Common myeloid progenitor, CD34-positive (primary cell): ENCODE measurements around the gene LPAR5. TPM values are rescaled to one million over a fixed set of nuclear protein-coding genes. Genes with fewer than 3 reads are reported as not detected.

Experiments used
- CTCF ChIA-PET: fragments of 350-600 bp; sonication (Branson Sonifier 250); formaldehyde crosslinking; loops from one replicate; lab custom pipeline; 2021; ENCODE audit warnings: antibody characterized with exemption; lab: Charles Lee
- POLR2A ChIA-PET: fragments of 350-600 bp; sonication (Branson Sonifier 250); formaldehyde crosslinking; loops from one replicate; lab custom pipeline; 2021; ENCODE audit warnings: antibody characterized with exemption; lab: Charles Lee
- DNase-seq, 3 donors: peaks; one replicate each; pipeline versions ENCODE4 v3.0.0 to v3.0.0-alpha.2; 2013
- H3K27ac ChIP-seq, 2 experiments: 1 replicate in 1 of 2; 2 replicates in 1 of 2; pipeline ENCODE4 v1.7.0; 2013; ENCODE audit warnings: inconsistent platforms in 2 of 2, low read length in 2 of 2, mild to moderate bottlenecking in 2 of 2, low read depth in 1 of 2, moderate library complexity in 1 of 2; ENCODE audit not compliant: severe bottlenecking in 2 of 2, insufficient read depth in 1 of 2, poor library complexity in 1 of 2
- H3K27me3 ChIP-seq, 5 experiments: replicated peaks in 2 of 5; 1 replicate in 3 of 5; 2 replicates in 2 of 5; pipeline versions ENCODE4 v1.6.1 to v1.7.0; 2013; ENCODE audit warnings: low read length in 4 of 5, mild to moderate bottlenecking in 2 of 5, moderate library complexity in 2 of 5, inconsistent platforms in 1 of 5; ENCODE audit not compliant: insufficient read depth in 5 of 5, control insufficient read depth in 4 of 5
- H3K36me3 ChIP-seq, 4 experiments: 1 replicate in 2 of 4; 2 replicates in 2 of 4; pipeline versions ENCODE4 v1.6.1 to v1.7.0; 2013; ENCODE audit warnings: low read length in 3 of 4, control low read depth in 1 of 4, mild to moderate bottlenecking in 1 of 4; ENCODE audit not compliant: control insufficient read depth in 4 of 4, insufficient read depth in 4 of 4
- H3K4me1 ChIP-seq, 4 experiments: 1 replicate in 3 of 4; 2 replicates in 1 of 4; pipeline versions ENCODE4 v1.6.1 to v1.7.1; 2013; ENCODE audit warnings: low read length in 3 of 4, mild to moderate bottlenecking in 3 of 4, control low read depth in 1 of 4, inconsistent platforms in 1 of 4, moderate library complexity in 1 of 4; ENCODE audit not compliant: control insufficient read depth in 4 of 4, insufficient read depth in 4 of 4; ENCODE audit errors: control extremely low read depth in 1 of 4
- H3K4me3 ChIP-seq, 7 experiments: 1 replicate in 4 of 7; 2 replicates in 3 of 7; pipeline versions ENCODE4 v1.5.1 to v1.7.0; 2013; ENCODE audit warnings: mild to moderate bottlenecking in 7 of 7, low read length in 6 of 7, moderate library complexity in 6 of 7, inconsistent platforms in 2 of 7, low read depth in 2 of 7, control low read depth in 1 of 7; ENCODE audit not compliant: insufficient read depth in 4 of 7, control insufficient read depth in 1 of 7; ENCODE audit errors: extremely low read depth in 1 of 7
- H3K9me3 ChIP-seq, 5 experiments: 1 replicate in 4 of 5; 2 replicates in 1 of 5; pipeline versions ENCODE4 v1.6.1 to v1.7.1; 2013; ENCODE audit warnings: low read length in 4 of 5, mild to moderate bottlenecking in 2 of 5, inconsistent platforms in 1 of 5, low read depth in 1 of 5, moderate library complexity in 1 of 5; ENCODE audit not compliant: control insufficient read depth in 4 of 5, insufficient read depth in 2 of 5; ENCODE audit errors: control extremely low read depth in 1 of 5
- WGBS: methylation state at CpG from one replicate; pipeline ENCODE4 v1.1.5; 2013; ENCODE audit not compliant: insufficient coverage; 5-methylcytosine and 5-hydroxymethylcytosine counted together
- polyA plus RNA-seq: library from polyadenylated mRNA; unstranded; fragments of 120-200 nt; gene quantifications from one replicate; pipeline ENCODE4 v1.2.1, GENCODE V29; 2013

Gene LPAR5
- polyA plus RNA-seq, result 2.1 TPM

DNA sequence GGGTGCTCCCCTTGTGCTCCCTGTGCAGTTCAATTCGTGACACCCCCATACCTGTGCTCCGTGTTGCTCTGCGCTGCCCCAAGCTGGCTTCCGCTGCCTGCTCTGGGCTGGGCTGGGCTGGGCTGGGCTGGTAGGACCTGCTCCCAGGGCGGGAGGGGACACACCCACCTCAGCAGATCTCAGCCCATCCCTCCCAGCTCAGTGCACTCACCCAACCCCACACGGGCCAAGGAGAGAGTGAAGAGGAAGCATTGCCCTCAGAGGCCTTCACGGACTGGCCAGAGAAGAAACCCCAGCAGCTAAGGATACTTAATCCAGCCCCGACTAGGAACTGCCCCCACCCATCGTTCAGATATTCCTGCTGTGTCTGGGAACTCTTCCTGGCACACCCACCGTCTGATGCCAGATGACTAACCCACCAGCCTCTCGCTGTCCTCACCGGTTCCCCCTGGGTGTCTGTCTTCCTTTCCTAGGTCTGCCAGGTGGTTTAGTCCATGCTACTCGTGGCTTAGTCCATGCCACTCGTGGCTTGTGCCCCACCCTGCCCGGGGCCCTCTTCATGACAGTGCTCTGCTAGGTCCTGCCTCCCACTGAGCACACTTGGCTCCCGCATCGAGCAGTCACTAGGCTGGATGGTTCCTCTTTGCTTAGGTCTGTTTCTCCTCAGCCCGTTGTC lies at the start of gene LPAR5:
LPAR5 (minus strand) TSS at position 104 of the 676 bp plus-strand sequence. CDS start 14,711 bp downstream, outside the sequence.
- no peaks in the 10 kb centered on the region for H3K27me3 ChIP-seq
- WGBS, result 69% methylated on average over 18 of the region's 18 CpGs
- peak within 1 kb of the TSS in 1 of 2 experiments; percentile 28 for H3K27ac ChIP-seq
- peaks cover 9 to 73% (median 64%) of the 10 kb centered on the region in 4 experiments for H3K4me1 ChIP-seq
- H3K36me3 ChIP-seq, result no peaks in the 10 kb centered on the region
- H3K9me3 ChIP-seq, result peaks cover 0 to 2% (median 0%) of the 10 kb centered on the region in 5 experiments
- CTCF ChIA-PET, result interaction anchor here (1.0 to 3.1 kb wide), 5 partner anchors 9 to 72 kb away, joined by 3 to 13 read pairs (median 5); partner anchors contain the start of gene ACRBP
- POLR2A ChIA-PET, result no interaction called here
- DNase-seq, result no peak
- H3K4me3 ChIP-seq, result peak within 1 kb of the TSS in 6 of 7 experiments; percentile 7 to 42 (median 17)

DNA sequence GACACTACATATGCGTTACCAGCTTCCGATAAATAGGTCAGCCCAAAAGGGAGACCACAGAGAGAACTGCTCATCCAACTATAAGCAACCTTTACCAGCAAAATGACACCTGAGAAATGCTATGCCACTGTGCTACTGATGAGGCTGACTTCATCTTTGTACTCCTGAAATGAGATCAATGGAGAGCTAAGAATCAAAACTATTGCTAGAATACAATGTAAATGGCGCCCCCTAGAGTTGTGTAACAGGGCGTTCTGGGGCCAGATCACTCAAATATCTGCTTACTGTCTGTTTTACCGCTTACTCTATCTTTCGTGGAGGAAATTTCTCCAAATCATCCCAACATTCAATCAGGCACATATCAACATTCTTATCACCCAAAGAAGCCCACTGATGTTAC lies 48.9 kb upstream of the LPAR5 start:
- no peak overlapping the region for H3K4me3 ChIP-seq
- peaks cover 10 to 33% (median 28%) of the 10 kb centered on the region in 4 experiments for H3K4me1 ChIP-seq
- H3K36me3 ChIP-seq, result peaks cover 1 to 41% (median 17%) of the 10 kb centered on the region in 4 experiments
- POLR2A ChIA-PET, result no interaction called here
- WGBS, result 33% methylated on average over 1 of the region's 6 CpGs
- H3K27ac ChIP-seq, result no peak overlapping the region
- peak; percentile 66 to 80 (median 80) for DNase-seq
- H3K27me3 ChIP-seq, result no peaks in the 10 kb centered on the region
- H3K9me3 ChIP-seq, result no peaks in the 10 kb centered on the region
- CTCF ChIA-PET, result interaction anchor here (0.9 to 7.3 kb wide), 15 partner anchors 10 to 133 kb away, joined by 3 to 59 read pairs (median 5); partner anchors contain the start of genes ACRBP, CHD4 and COPS7A

DNA sequence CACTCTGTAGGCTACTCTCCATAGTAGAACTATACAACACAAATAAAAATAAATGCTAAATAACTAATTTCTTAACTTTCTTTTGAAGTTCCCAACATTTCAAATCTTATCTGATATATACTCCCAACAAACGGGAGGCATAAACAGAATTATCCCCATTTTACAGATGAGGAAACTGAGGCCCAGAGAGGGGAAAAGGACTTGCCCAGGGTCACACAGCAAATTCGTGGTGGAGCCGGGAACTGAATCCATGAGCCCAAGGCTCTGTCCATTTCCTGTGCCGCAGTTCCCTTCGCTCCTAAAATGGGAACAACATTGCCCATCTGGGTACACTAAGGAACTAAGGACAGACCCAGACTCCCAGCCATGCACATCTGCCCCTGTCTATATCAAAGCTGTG lies 41.2 kb upstream of the LPAR5 start:
- Histone ChIP-seq H3K36me3 (peaks cover 26 to 86% (median 74%) of the 10 kb centered on the region in 4 experiments), H3K4me1 (no peaks in the 10 kb centered on the region), H3K4me3 (no peak overlapping the region), H3K27ac (no peak overlapping the region), H3K27me3 (no peaks in the 10 kb centered on the region), H3K9me3 (no peaks in the 10 kb centered on the region)
- whole genome bisulfite sequencing, result 100% methylated on average over 5 of the region's 5 CpGs
- ChIA-PET CTCF (interaction anchor here (1.3 to 1.9 kb wide), 2 partner anchors 10 to 13 kb away, joined by 5 read pairs; no protein-coding TSS in a partner anchor), POLR2A (no interaction called here)
- no peak for DNase-seq

DNA sequence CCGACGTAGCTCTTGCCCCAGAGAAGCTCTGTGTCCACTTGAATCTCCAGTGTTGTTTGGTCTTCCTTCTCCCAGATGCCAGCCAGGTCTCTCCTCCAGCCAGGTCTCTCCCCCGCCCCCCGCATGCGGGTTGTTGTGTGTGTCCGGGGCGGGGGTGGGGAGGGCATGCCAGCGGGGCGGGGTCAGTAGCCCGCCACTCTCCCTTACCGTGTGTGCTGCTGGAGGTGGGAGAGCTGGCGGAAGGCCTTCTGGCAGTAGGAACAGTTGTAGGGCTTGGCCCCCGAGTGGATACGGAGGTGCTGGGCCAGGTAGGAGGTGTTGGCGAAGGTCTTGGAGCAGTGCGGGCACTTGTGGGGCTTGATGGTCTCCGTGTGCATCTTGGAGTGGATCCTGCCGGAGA lies 36.4 kb upstream of the LPAR5 start:
- no peak for DNase-seq
- no peaks in the 10 kb centered on the region for H3K27me3 ChIP-seq
- 100% methylated on average over 2 of the region's 18 CpGs for WGBS
- no peak overlapping the region for H3K27ac ChIP-seq
- ChIA-PET POLR2A (no interaction called here), CTCF (interaction anchor here (1.9 kb wide), 1 partner anchor 17 kb away, joined by 5 read pairs; the partner anchor contains the start of gene ZNF384)
- H3K4me3 ChIP-seq, result no peak overlapping the region
- H3K4me1 ChIP-seq, result no peaks in the 10 kb centered on the region
- peaks cover 36 to 95% (median 78%) of the 10 kb centered on the region in 4 experiments for H3K36me3 ChIP-seq
- no peaks in the 10 kb centered on the region for H3K9me3 ChIP-seq

- Histone ChIP-seq H3K27me3 (no peaks in the 10 kb centered on the region), H3K4me3 (no peak overlapping the region), H3K4me1 (peaks cover 0 to 6% (median 5%) of the 10 kb centered on the region in 4 experiments), H3K36me3 (peaks cover 20 to 66% (median 56%) of the 10 kb centered on the region in 4 experiments), H3K9me3 (no peaks in the 10 kb centered on the region), H3K27ac (no peak overlapping the region)
- POLR2A ChIA-PET, result no interaction called here
- no peak for DNase-seq
- CTCF ChIA-PET, result interaction anchor here (1.0 to 5.9 kb wide), 6 partner anchors 11 to 48 kb away, joined by 3 to 39 read pairs (median 4); no protein-coding TSS in a partner anchor
- 96% methylated on average over 8 of the region's 8 CpGs for WGBS
Observed at GRCh38 chr12:6667559-6668210, 31.9 kb upstream of the LPAR5 start.

DNA sequence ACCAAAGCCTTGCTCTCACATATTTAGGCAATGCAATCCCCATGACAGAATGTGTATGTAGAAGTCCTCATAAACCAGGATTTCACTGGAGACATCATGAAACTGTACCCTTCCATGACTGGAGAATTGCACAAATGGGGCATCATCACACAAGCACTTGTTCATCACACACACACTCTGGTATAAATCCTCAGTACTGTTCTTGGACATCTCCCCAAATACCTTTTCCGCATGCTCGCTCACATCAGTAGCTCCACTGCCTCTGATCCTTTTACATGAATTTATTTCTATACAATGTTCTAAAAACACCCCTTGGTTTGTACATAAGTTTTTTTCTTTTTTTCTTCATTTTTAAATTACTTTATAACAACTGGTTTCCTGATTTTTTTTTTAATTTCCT lies 30.5 kb upstream of the LPAR5 start:
- Histone ChIP-seq H3K4me1 (peaks cover 8 to 16% (median 13%) of the 10 kb centered on the region in 4 experiments), H3K27me3 (no peaks in the 10 kb centered on the region), H3K36me3 (peaks cover 13 to 51% (median 41%) of the 10 kb centered on the region in 4 experiments), H3K4me3 (no peak overlapping the region), H3K27ac (no peak overlapping the region), H3K9me3 (no peaks in the 10 kb centered on the region)
- 100% methylated on average over 2 of the region's 2 CpGs for WGBS
- no peak for DNase-seq
- POLR2A ChIA-PET, result no interaction called here
- CTCF ChIA-PET, result interaction anchor here (1.1 to 5.9 kb wide), 4 partner anchors 17 to 155 kb away, joined by 3 to 39 read pairs (median 12); partner anchors contain the start of gene GPR162
